Tibial artery (tissue), 4 donors: ENCODE measurements around the gene THSD4.

ENCODE experiments used
- DNase-seq, 2 donors: peaks; one replicate each; pipeline ENCODE4 v3.0.0-alpha.2; 2019
- H3K27ac ChIP-seq, 2 donors: fragments of 200-600 bp; sonication (generic) in 1 of 2; 1 replicate in 1 of 2; 2 replicates in 1 of 2; pipeline ENCODE4 v1.5.1; 2018 to 2019; ENCODE audit warnings: mild to moderate bottlenecking in 1 of 2
- H3K27me3 ChIP-seq, 2 donors: fragments of 200-600 bp; sonication (generic) in 1 of 2; one replicate each; pipeline versions ENCODE4 v1.5.1 to v1.6.0; 2016 to 2019
- H3K36me3 ChIP-seq, 3 donors: fragments of 200-600 bp; sonication (generic) in 2 of 3; one replicate each; pipeline ENCODE4 v1.5.1; 2016 to 2019; ENCODE audit warnings: mild to moderate bottlenecking in 2 of 3
- H3K4me1 ChIP-seq, 4 donors: fragments of 200-600 bp; sonication (generic) in 2 of 4; 1 replicate in 3 of 4; 2 replicates in 1 of 4; pipeline ENCODE4 v1.5.1; 2016 to 2019
- H3K4me3 ChIP-seq, 2 donors: fragments of 200-600 bp; sonication (generic) in 1 of 2; 1 replicate in 1 of 2; 2 replicates in 1 of 2; pipeline ENCODE4 v1.5.1; 2018 to 2019; ENCODE audit warnings: mild to moderate bottlenecking in 2 of 2
- H3K9me3 ChIP-seq, 3 donors: fragments of 200-600 bp; sonication (generic) in 1 of 3; one replicate each; pipeline ENCODE4 v1.5.1; 2016 to 2019
- CTCF ChIP-seq, 2 experiments: fragments of 200-600 bp in 1 of 2; fragments of 450-650 bp in 1 of 2; IDR thresholded peaks; one replicate each; pipeline ENCODE4 v1.5.1; 2017 to 2019; ENCODE audit warnings: antibody characterized with exemption in 2 of 2, mild to moderate bottlenecking in 1 of 2, moderate library complexity in 1 of 2
- intact Hi-C: fragments of 100-400 bp; cut with DNase I; formaldehyde crosslinking; loops from one replicate; pipeline ENCODE4 v1.15.0; 2023; ENCODE audit warnings: low total_unique reads

THSD4 gene

GRCh38 chr15:71443538-71443937 lies 328.3 kb downstream of the THSD4 start:
- peaks cover 0 to 22% (median 2%) of the 10 kb centered on the region in 4 donors for H3K4me1 ChIP-seq
- no peaks in the 10 kb centered on the region for H3K36me3 ChIP-seq
- H3K27ac ChIP-seq: no peak overlapping the region
- no peak overlapping the region for H3K4me3 ChIP-seq
- peak; percentile 79 to 90 for TF ChIP-seq CTCF (IDR thresholded peaks at IDR 0.05)
- H3K27me3 ChIP-seq: no peaks in the 10 kb centered on the region
- intact Hi-C loops: loop anchor here (5.0 to 10.0 kb wide), 3 partner anchors 56 to 429 kb away; no protein-coding TSS in a partner anchor
- DNase-seq: peak in 1 of 2 donors; percentile 53
- H3K9me3 ChIP-seq: no peaks in the 10 kb centered on the region

DNA sequence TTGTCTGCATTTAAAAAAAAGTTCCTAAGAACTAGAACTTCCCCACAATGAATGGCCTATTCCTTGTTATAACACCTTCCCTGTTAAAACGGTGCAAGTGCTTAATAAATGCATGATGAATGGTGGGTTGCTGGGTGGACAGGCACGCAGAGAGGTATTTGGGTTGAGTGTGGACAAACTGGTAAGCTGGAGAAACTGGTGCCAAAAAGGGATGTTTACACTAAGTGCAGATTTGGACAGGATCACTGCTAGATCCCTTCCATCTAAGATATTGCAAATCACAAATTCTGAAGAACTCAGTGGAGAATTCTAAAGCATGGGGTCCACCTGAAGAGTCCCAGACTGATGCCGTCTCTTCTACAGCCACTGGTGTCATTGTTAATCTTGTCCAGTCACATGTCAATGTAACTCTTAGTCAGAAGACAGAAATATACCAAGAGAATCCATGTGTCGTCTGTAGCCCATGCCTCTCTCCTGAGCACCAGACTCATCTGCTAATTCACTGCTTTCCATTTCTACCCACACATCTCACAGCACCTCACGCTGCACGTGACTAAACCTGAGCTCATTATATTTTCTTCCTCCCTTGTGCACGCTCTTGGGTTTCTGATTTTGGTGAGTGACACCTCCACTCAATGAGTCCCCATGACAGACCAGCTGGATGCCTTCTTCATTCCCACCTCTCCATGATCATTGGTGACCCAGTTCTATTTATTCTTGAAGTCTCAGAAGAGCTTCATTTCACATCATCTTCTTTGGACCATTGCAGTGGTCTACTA lies 328.9 kb downstream of the THSD4 start:
- no peak overlapping the region for H3K4me3 ChIP-seq
- H3K4me1 ChIP-seq: peaks cover 0 to 22% (median 2%) of the 10 kb centered on the region in 4 donors
- H3K9me3 ChIP-seq: no peaks in the 10 kb centered on the region
- H3K27ac ChIP-seq: no peak overlapping the region
- DNase-seq: no peak
- H3K27me3 ChIP-seq: no peaks in the 10 kb centered on the region
- no peaks in the 10 kb centered on the region for H3K36me3 ChIP-seq
- intact Hi-C loops: loop anchor here (5.0 to 10.0 kb wide), 3 partner anchors 57 to 429 kb away; no protein-coding TSS in a partner anchor
- TF ChIP-seq CTCF (IDR thresholded peaks at IDR 0.05): no peak

DNA sequence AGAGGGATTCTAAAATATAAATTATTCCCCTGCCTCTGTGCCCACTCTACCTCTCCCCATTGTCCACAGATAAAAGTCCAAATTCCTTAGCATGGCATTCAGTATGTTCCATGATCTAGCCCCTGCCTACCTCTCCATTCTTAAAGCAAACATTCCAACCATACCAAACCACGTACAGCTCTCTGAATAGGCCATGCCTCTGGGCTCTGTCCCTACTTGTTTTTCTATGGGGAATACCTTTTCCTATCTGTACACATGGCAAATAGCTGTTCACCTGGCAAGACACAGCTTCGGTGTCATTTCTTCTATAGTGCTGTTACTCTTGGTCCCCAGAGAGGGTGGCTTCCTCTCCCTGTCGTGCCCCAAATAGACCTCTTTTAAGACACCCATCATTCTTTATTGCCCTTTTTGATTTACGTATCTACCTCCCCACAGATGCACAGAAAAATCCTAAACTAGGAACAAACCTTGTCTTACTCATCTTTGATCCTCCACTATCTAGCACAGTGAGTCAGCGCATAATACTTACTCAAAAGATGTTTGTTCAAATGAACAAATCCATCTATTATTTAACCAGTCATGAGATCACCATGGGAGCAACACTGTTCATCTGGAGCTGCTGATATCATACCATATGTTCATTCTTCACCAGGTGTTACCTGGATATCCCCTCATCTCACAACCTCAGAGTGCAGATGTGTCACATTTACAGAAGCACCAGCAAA lies 329.8 kb downstream of the THSD4 start:
- no peak for TF ChIP-seq CTCF (IDR thresholded peaks at IDR 0.05)
- Histone ChIP-seq H3K4me1 (peaks cover 0 to 22% (median 2%) of the 10 kb centered on the region in 4 donors), H3K27ac (no peak overlapping the region), H3K9me3 (no peaks in the 10 kb centered on the region), H3K27me3 (no peaks in the 10 kb centered on the region), H3K4me3 (no peak overlapping the region), H3K36me3 (no peaks in the 10 kb centered on the region)
- no peak for DNase-seq
- intact Hi-C loops: loop anchor here (5.0 to 10.0 kb wide), 4 partner anchors 58 to 430 kb away; no protein-coding TSS in a partner anchor

GRCh38 chr15:71447328-71448250 lies 332.3 kb downstream of the THSD4 start:
- DNase-seq: no peak
- Histone ChIP-seq H3K4me3 (no peak overlapping the region), H3K27me3 (no peaks in the 10 kb centered on the region), H3K36me3 (no peaks in the 10 kb centered on the region), H3K9me3 (no peaks in the 10 kb centered on the region), H3K4me1 (peaks cover 0 to 22% (median 2%) of the 10 kb centered on the region in 4 donors), H3K27ac (peak overlapping the region in 1 of 2 donors; percentile 1)
- TF ChIP-seq CTCF (IDR thresholded peaks at IDR 0.05): no peak
- intact Hi-C loops: loop anchor here (5.0 to 10.0 kb wide), 3 partner anchors 205 to 433 kb away; no protein-coding TSS in a partner anchor

GRCh38 chr15:71448688-71449114 lies 333.4 kb downstream of the THSD4 start:
- Histone ChIP-seq H3K9me3 (no peaks in the 10 kb centered on the region), H3K4me1 (peaks cover 0 to 15% (median 2%) of the 10 kb centered on the region in 4 donors), H3K27ac (no peak overlapping the region), H3K4me3 (no peak overlapping the region), H3K36me3 (no peaks in the 10 kb centered on the region), H3K27me3 (no peaks in the 10 kb centered on the region)
- intact Hi-C loops: loop anchor here (5.0 to 10.0 kb wide), 3 partner anchors 204 to 434 kb away; no protein-coding TSS in a partner anchor
- peak in 1 of 2 donors; percentile 38 for DNase-seq
- peak; percentile 93 to 97 for TF ChIP-seq CTCF (IDR thresholded peaks at IDR 0.05)
